Thyroid gland (tissue), 4 donors: Measurements from ENCODE around the gene ATP2A2. TPM values are rescaled to one million over a fixed set of nuclear protein-coding genes. Genes with fewer than 3 reads are reported as not detected.
"Not testable (repeated sequence)": the region's sequence is repeated elsewhere in the genome, so short reads cannot be mapped to it uniquely, and the experiment has no call there.

Source experiments
- DNase-seq, 2 donors: peaks; one replicate each; pipeline ENCODE4 v3.0.0-alpha.2; 2019
- H3K27ac ChIP-seq, 3 donors: fragments of 200-600 bp; sonication (generic); 1 replicate in 2 of 3; 2 replicates in 1 of 3; pipeline ENCODE4 v1.5.1; 2016 to 2019; ENCODE audit warnings: mild to moderate bottlenecking in 1 of 3, moderate library complexity in 1 of 3
- H3K27me3 ChIP-seq: fragments of 200-600 bp; sonication (generic); one replicate; pipeline ENCODE4 v1.5.1; 2019
- H3K36me3 ChIP-seq, 2 donors: fragments of 200-600 bp; sonication (generic); one replicate each; pipeline ENCODE4 v1.5.1; 2016 to 2019
- H3K4me1 ChIP-seq, 2 donors: fragments of 200-600 bp; sonication (generic); one replicate each; pipeline ENCODE4 v1.5.1; 2017 to 2019
- H3K4me3 ChIP-seq, 3 donors: fragments of 200-600 bp; sonication (generic); replicated peaks in 1 of 3; 1 replicate in 2 of 3; 2 replicates in 1 of 3; pipeline ENCODE4 v1.5.1; 2016; ENCODE audit warnings: mild to moderate bottlenecking in 1 of 3
- H3K9me3 ChIP-seq: fragments of 200-600 bp; sonication (generic); one replicate; pipeline ENCODE4 v1.5.1; 2017
- CTCF ChIP-seq, 6 experiments: fragments of 200-600 bp in 3 of 6; fragments of 450-650 bp in 3 of 6; sonication (generic) in 3 of 6; IDR thresholded peaks; one replicate each; pipeline ENCODE4 v1.5.1; 2016 to 2019; ENCODE audit warnings: antibody characterized with exemption in 6 of 6, mild to moderate bottlenecking in 2 of 6, inconsistent platforms in 1 of 6, moderate library complexity in 1 of 6
- POLR2A ChIP-seq, 2 donors: fragments of 450-650 bp; IDR thresholded peaks; one replicate each; pipeline ENCODE4 v1.6.1; 2017; ENCODE audit warnings: antibody characterized with exemption in 2 of 2, mild to moderate bottlenecking in 2 of 2, moderate library complexity in 1 of 2
- WGBS, 2 donors: methylation state at CpG; one replicate each; pipeline ENCODE4 v1.1.5; 2017; 5-methylcytosine and 5-hydroxymethylcytosine counted together
- intact Hi-C: fragments of 100-400 bp; cut with DNase I; formaldehyde crosslinking; loops from one replicate; pipeline ENCODE4 v1.15.1; 2023
- total RNA-seq, 4 donors: library from RNA; depleted of rRNA; stranded (reverse); fragments of >200 nt; gene quantifications; one replicate each; pipeline ENCODE4 v1.2.3, GENCODE V29; 2016

The ATP2A2 gene
- total RNA-seq, 4 donors from 2014 or later: 126 to 220 (median 174) TPM

DNA sequence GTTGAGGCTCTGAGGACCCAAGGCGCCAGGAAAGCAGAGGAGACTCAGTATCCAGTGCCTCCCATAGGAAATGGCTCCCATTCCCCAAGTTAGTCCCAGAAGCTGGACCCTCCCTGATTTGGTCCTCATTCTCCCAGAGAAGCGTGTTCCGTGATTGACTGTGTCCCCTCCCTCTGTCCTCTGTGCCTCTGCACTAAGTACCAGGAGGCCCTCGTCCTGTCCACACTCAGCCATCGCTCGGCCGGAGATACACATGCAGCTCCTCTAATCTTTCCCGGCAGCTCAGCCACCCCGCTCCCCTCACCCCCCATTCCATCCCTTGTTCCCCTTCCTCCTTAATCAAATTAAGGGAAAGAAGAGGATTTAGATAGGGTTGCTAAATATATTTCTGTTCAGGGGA is 28.3 kb upstream of the ATP2A2 start:
- Histone ChIP-seq H3K9me3 (no peaks in the 10 kb centered on the region), H3K36me3 (no peaks in the 10 kb centered on the region), H3K27ac (peak overlapping the region in 1 of 3 donors; percentile 12), H3K4me3 (no peak overlapping the region), H3K4me1 (peaks cover 4 to 32% of the 10 kb centered on the region in 2 donors), H3K27me3 (no peaks in the 10 kb centered on the region)
- WGBS, 2 donors: 87 to 88% methylated on average over 9 of the region's 9 CpGs
- DNase-seq: no peak
- TF ChIP-seq POLR2A (IDR thresholded peaks at IDR 0.05) (no peak), CTCF (IDR thresholded peaks at IDR 0.05) (no peak)
- intact Hi-C loops: no loop called here

GRCh38 chr12:110253176-110253575 is 27.9 kb upstream of the ATP2A2 start:
- DNase-seq: no peak
- peaks cover 0 to 29% of the 10 kb centered on the region in 2 donors for H3K4me1 ChIP-seq
- no peaks in the 10 kb centered on the region for H3K27me3 ChIP-seq
- TF ChIP-seq POLR2A (IDR thresholded peaks at IDR 0.05) (no peak), CTCF (IDR thresholded peaks at IDR 0.05) (no peak)
- H3K27ac ChIP-seq: no peak overlapping the region
- intact Hi-C loops: no loop called here
- no peak overlapping the region for H3K4me3 ChIP-seq
- WGBS, 2 donors: 58 to 64% methylated on average over 9 of the region's 9 CpGs
- H3K36me3 ChIP-seq: no peaks in the 10 kb centered on the region
- no peaks in the 10 kb centered on the region for H3K9me3 ChIP-seq

- Histone ChIP-seq H3K27ac (no peak overlapping the region), H3K27me3 (no peaks in the 10 kb centered on the region), H3K4me1 (peaks cover 0 to 13% of the 10 kb centered on the region in 2 donors), H3K4me3 (no peak overlapping the region), H3K36me3 (no peaks in the 10 kb centered on the region), H3K9me3 (no peaks in the 10 kb centered on the region)
- TF ChIP-seq POLR2A (IDR thresholded peaks at IDR 0.05) (no peak), CTCF (IDR thresholded peaks at IDR 0.05) (no peak)
- intact Hi-C loops: no loop called here
- WGBS, 2 donors: 44 to 61% methylated on average over 6 of the region's 6 CpGs
- DNase-seq: peak; percentile 60
These were observed 26.0 kb upstream of the ATP2A2 start for GRCh38 chr12:110254971-110255540.

GRCh38 chr12:110255890-110256456 is 25.1 kb upstream of the ATP2A2 start:
- intact Hi-C loops, DNase-seq, H3K27ac ChIP-seq, H3K27me3 ChIP-seq, H3K4me1 ChIP-seq, H3K9me3 ChIP-seq, H3K36me3 ChIP-seq, H3K4me3 ChIP-seq: not testable (repeated sequence)
- 96 to 97% methylated on average over 11 of the region's 11 CpGs for WGBS, 2 donors

DNA sequence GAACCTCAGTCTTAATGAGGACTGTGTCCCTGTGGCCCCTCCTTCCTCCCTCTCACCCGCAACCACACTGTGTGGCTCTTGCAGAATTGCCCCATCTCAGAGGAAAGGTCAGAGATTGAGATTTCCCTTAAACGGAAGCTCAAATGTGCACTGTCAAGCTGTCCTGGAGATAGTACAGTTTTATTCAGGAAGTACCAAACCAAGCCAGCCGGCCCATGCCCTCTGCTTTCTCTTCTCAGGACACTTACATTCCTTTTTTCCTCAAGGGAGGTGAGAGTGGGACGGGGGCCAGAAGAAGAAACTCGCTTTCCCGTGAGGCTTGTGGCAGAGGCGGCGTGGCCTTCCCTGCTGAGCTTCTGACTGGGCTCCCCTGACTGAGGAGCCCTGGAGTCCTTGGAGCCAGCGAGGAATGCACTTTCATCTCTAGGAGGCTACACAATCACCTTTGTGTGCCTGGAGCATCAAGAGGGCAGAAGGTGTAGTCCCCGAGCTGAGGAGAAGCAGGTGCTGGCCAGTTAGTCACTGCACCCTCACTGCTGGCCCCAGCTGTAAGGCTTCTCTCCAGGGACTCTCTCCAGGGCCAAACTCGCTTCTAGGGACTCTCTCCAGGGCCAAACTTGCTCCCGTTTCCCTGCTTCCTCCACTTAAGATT is 24.1 kb upstream of the ATP2A2 start:
- Histone ChIP-seq H3K36me3 (no peaks in the 10 kb centered on the region), H3K27me3 (no peaks in the 10 kb centered on the region), H3K27ac (peak overlapping the region in 1 of 3 donors; percentile 13), H3K4me1 (peaks cover 0 to 8% of the 10 kb centered on the region in 2 donors), H3K9me3 (no peaks in the 10 kb centered on the region), H3K4me3 (no peak overlapping the region)
- WGBS, 2 donors: 49 to 70% methylated on average over 12 of the region's 12 CpGs
- peak; percentile 43 to 49 for DNase-seq
- intact Hi-C loops: no loop called here
- TF ChIP-seq POLR2A (IDR thresholded peaks at IDR 0.05) (no peak), CTCF (IDR thresholded peaks at IDR 0.05) (no peak)
